Measurements from ENCODE around the gene RNF220.

DNA sequence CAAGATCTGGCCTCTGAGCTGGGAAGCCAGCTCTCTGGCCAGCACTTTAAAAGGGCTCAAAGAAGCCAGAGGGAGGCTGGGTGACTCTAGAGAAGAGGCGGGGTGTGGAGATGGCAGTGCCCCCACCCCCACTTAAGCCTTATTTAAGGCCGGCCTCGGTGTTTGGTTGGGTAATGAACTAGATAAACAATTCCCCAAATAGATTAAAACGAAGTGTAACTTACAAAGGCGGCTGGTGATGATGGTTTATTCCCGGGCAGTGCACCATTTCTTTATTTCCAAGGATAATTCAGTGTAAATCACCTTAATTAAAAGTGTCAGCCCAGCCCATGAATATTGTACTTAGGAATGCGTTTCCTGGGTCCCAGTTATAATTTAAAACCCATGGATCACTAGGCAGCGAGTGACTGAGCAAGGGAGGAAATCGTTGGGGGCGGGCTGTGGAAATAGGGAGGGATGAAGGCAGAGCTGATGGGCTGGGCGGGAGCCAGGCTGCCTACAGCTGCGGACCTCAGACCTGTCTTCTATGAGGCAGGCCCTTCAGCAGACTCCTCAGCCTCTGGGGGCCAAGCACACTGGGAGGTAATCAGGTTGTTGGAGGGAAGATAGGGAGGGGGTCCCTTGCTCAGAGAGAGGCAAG lies 214.3 kb downstream of the RNF220 start:
- TF ChIP-seq, protein P1, sequence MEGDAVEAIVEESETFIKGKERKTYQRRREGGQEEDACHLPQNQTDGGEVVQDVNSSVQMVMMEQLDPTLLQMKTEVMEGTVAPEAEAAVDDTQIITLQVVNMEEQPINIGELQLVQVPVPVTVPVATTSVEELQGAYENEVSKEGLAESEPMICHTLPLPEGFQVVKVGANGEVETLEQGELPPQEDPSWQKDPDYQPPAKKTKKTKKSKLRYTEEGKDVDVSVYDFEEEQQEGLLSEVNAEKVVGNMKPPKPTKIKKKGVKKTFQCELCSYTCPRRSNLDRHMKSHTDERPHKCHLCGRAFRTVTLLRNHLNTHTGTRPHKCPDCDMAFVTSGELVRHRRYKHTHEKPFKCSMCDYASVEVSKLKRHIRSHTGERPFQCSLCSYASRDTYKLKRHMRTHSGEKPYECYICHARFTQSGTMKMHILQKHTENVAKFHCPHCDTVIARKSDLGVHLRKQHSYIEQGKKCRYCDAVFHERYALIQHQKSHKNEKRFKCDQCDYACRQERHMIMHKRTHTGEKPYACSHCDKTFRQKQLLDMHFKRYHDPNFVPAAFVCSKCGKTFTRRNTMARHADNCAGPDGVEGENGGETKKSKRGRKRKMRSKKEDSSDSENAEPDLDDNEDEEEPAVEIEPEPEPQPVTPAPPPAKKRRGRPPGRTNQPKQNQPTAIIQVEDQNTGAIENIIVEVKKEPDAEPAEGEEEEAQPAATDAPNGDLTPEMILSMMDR (IDR thresholded peaks at IDR 0.05), result no peak
- no peak for TF ChIP-seq EP300 (IDR thresholded peaks at IDR 0.05)
